Fibroblast of skin of left quadriceps (primary cell): ENCODE data around the gene BCLAF3.

Source experiments
- DNase-seq, 2 experiments: peaks; one replicate each; pipeline ENCODE4 v3.0.0-alpha.2; 2013; ENCODE audit warnings: low read depth in 2 of 2

BCLAF3 gene

DNA sequence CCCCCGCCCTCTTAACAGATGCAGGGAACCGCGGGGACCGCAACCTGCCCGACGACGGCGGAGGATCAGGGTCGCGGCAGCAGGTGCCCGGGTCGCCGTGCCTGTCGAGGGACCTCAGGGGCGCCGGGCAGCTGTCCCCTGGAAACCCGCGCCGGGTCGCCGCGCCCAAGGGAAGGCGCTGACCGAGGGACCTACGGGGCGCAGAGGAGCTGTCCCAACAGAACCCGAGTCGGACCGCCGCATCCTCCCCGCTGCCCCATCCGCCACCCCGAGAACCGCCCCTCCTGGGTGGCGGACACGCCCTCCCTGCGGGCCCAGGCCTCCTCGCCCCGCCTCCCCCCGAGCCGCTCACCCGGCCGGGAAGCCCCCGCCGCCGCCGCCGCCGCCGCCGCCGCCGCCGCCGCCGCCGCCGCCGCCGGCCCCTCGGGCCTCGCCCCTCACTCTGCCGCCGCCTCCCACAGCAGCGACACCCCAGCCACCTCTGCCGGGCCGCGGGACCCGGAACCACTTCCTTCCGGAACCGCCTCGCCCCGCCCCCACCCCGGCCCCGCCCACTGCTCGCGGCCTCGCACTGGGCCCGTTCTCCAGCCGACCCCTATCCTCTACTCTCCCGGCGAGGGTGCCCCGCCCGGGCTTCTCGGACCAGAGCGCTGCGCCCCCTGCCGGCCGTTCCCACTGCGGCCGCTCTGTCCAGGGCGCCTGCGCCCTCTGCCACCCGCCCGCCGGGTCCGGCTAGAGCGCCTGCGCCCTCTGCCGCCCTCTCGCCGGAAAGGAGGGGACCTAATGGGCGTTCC is at the start of gene BCLAF3:
BCLAF3 (minus strand) TSS at position 506 of the 794 bp plus-strand sequence. CDS start 20,797 bp downstream, outside the sequence.
- DNase-seq, result peak; percentile 68 to 74

DNA sequence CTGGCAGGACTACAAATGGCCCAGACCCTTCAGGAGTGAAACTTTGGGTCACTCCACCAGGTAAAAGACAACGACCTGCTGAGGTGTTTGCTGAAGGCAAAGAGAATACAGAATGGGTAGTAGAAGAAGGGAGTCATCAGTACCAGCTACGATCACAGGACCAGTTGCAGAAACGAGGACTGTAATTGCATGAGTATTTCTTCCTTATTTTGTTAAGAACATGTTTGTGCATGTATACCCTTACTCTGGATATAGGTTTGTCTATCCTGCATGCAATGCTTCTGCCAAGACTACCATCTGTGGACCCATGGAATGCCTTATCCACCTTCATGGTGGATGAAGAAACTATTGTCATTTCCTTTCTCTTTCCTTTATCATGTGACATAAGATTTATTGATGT is 48.1 kb upstream of the BCLAF3 start:
- DNase-seq, result no peak

DNA sequence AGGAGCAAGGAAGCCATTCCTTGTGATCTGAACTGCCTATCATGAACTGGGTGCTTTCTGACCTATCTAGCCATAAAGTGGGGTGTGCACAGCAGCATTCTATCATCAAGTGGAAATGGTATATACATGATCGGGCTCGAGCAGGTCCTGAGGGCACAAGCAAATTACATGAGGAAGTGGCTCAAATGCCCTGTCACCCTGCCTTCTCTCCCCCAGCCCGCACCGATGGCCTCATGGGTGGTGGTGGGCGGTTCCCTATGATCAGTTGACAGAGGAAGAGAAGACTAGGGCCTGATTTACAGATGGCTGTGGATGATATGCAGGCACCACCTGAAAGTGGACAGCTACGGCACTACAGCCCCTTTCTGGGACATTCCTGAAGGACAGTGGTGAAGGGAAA is 46.3 kb upstream of the BCLAF3 start:
- no peak for DNase-seq

DNA sequence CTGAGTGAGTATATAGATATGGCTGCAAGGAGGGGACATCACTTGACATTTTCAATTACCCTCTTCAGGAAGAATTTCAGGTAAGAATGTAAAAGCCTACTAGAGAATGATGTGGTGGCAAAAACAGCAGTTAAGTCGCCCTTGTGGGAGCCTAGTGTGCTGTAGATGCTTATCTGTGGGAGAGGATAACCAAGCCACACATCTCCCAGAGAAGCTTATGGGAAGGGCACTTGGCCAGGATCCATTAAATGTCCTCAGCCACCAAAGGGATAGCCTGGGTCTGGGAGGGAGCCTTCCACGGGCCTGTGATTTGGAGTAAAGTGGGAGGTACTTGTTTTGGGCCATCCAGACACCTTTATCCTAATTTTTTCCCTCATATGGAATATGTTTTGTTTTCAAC is 41.3 kb upstream of the BCLAF3 start:
- no peak for DNase-seq

DNA sequence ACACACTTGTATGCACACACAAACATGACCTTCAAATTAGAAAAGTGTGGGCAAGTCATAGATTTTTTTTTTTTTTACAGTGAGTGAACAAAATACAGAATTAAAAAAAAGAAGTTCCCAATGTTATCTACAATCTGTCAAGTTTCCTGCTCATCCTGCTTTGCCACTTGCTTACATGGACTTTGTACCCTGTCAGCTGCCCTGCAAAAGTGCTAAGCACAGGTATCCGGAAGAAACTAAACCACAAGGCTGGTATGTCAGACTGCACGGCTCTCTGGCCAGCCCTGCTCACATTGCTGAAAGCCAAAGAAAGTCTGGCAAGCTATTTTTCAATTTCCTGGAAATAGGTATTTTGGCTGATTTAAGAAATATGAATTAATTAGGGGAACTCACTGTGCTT is 38.9 kb upstream of the BCLAF3 start:
- DNase-seq, result no peak

DNA sequence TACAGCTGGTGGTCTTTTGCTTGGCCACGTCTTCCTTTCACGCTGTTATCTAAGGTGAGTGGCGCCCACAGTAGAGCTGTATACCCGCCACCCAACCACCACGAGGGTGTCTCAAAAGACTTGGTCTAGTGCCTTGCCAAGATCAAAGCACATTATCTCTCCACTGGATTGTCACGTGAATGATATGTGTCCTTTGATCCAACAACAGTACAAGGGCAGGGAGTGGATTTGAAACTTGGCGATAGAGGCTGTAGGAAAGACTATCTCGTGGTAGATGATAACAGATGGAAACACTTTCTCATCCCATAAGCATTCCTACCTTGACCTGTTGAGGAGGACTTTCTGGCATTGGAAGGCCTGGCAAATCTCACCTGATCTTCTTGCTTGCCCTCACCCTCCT is 37.7 kb upstream of the BCLAF3 start:
- DNase-seq, result no peak

DNA sequence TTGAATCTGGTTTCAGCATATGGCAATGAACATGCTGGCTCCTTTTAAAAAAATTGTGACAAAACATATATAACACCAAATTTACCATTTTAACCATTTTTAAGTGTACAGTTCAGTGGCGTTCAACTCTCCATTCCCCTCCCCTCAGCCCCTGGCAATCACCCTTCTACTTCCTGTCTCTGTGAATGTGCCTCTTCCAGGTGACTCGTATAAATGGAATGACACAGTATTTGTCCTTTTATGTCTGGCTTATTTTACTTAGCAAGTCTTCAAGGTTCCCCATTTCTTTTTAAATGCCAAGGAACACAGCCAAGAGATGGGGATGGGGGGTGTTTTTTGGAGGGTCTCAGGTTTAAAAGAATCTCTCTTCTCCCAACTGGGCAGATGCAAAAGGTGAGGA is 35.4 kb upstream of the BCLAF3 start:
- DNase-seq, result peak; percentile 36 to 45

DNA sequence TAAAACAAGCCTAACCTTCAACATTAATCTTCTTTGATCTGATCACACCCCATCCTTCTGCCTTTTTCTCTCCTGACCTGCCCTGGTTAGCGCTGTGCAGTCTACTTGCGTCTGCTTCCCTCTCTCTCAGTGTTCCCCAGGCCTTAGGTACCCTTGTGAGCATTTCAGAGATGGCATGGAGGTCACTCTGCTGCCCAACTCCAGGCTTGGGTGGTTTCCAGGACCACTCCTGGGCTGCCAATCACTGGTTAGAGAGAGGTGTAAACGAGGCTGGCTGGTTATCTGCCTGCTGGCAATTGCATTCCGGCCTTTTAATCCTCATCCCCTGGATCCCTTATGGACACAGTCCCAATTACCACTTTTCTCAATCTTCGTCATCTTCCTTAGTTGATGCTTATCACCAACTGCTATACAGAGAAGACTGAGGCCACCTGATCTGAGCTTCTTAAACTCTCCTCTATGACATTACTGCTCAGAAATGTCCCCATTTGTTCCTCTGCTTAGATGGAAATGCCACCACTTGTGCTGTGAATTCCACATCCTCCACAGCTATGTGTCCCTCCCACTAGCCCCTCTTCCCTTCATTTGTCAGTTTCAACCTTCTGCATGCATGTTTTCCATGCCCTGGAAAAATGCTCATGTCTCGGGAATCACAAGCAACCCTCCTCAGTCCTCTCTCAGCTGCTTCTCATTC is 29.0 kb upstream of the BCLAF3 start:
- no peak for DNase-seq

DNA sequence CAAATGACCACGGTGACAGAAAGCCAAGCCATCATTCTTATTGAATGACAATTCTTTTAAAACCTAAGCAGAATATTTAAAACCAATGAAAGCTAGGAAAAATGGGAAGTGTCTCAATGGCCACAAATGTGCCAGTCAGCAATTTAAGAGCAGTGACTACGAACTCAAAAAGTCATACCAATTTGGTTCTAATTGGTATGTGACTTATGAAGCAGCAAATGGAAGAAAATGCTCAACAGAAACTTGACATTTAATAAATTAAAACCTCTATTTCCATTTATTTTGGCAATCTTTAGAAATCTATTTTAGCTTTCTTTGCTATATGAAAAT is 25.7 kb upstream of the BCLAF3 start:
- DNase-seq, result no peak

DNA sequence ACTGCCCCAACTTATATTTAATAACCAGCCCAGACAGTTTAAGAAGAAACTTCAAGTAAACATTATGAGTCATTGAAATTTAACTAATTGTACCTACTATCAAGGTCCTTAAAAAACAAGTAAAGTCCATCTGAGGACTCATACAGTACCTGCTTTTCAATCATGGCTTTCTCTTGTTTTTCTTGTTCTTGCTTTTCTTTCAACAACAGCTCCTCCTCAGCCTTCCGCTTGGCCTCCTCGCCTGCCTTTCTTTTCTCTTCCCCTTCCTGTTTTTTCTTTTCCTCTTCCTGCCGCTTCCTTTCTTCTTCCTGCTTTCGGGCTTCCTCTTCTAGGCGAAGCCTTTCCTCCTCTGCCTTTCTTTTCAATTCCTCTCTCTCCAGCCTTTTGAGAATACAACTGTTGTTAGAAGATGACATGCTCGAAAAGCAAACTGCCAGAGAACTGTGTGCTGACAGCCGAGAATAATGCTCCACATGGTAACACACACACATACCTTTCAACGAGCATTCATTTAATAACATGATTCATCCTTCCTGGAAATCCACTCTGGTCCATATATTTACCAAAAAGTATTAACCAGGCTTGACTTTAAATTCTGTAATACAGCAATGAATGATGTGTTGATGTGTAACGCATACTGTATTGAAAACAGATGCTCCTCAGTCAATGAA is 25.2 kb upstream of the BCLAF3 start:
- DNase-seq, result peak; percentile 85 to 86

DNA sequence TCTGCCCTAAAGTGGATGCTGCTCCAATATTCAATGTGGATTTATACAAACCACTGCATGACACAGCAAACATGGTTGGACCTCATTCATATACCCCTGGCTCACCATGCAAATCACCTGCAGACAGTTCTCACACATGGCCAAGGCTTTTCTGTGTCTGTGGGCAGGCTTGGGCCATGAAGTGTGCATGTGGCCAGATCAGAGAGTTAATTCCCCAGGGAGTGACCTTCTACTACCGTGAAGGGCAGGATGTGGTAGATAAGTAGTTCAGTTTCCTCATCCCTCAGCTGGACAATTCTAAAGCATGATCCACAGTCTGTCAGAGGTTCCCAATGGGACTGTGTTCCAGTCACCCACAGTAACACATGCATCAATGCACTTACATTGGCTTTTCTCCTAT is 24.6 kb upstream of the BCLAF3 start:
- no peak for DNase-seq

DNA sequence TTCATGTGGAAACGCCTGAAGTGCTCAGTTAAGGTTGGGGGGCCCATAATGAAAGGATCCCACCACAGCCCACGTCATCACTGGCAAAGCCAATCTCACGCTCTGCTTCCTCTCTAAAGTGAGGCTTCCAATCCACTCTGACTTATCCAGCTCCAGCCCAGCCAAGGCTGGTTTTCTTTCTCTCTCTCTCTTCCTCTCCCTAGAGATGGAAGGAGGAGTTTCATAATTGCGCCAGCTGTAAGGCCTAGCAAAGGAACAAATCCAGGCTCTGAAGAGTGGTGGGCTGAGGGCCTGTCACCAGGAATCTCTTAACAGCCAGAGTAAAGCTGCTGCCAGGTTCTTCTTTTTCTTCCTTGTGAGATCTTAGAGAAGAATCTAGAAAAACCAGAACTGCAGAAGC is 20.7 kb upstream of the BCLAF3 start:
- no peak for DNase-seq

DNA sequence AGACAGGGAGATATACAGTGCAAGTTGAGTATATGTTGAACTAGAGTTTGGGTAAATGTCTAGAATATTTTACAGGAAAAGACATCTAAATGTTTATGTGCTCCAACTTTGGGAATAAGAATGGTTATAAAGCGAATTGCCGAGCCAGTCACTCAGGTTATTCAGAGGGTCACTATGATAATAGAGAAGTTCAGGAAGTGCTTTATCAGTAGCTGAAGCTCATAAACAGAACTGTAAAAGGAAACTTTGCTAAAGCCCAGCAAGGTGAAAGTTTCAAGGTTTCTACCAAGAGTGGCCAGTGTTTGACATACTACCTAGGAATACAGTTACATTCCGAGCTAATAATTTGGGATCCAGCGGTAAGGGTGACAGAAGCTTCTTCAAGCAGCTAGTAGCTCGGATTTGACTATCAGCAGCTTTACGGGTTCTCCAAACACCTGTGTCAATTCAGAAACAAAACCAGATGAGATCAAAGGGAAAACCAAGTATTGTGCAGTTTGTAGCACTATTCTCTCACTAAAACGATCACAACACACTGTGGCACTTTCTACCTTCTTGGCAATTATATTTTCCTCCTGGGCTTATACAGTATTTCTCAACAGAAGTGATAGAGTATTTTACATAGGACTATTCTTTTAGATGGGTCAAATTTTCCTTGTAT is 17.2 kb upstream of the BCLAF3 start:
- DNase-seq, result no peak

DNA sequence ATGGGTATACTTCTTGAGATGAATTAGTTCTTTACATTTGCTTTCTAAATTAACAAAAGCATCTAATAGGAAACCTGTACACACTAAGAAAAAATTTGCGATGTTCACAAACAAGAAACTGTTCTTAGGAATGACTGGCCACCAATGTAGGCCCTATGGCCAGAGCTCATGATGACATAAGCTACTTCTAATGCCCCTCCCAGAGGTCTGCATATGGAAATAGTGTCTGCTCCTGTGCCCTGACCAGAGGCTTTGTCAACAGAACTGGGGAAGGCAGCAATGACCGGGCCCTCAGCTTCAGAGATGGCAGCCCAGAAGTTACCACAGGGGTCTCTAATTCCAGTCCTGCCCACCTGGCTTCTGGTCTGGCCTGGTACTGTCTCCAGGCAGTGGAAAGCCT is 15.0 kb upstream of the BCLAF3 start:
- no peak for DNase-seq

DNA sequence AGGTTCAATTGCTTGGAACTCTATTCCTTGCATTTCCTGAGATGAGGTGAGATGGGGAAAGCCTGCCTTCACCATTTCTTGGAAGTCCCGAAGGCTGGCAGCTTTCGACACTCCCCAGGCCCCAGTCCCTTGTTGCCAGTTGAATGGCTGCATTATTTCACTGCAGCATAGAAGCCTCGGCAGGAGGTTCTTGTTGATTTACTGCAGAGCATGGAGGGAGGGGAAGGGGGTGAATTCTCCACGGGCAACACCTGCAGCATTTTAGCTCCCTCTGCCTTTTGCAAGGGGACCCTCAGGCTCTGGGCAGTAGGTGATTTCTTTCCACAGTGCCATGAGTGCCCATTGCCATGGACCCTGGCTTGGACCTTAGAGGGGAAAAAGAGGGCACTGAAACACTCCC is 10.7 kb upstream of the BCLAF3 start:
- no peak for DNase-seq

DNA sequence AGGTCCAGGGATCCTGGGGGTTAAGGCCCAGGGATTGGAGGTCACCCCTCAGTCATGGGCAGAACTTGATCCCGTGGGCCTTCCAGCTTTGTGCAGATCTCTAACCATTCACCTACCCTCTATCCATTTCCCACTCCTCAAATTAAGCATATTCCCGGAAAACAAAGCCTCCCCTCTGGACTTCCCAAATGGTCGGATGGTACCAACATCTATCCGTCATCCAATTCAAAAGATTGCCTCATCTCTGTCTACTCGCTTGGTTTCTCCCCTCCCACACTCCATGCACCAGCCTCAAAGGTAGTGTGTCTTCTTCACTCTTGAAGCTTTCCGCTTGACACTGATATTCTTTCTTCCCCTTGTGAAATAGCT is 473 bp upstream of the BCLAF3 start:
- DNase-seq, result no peak

DNA sequence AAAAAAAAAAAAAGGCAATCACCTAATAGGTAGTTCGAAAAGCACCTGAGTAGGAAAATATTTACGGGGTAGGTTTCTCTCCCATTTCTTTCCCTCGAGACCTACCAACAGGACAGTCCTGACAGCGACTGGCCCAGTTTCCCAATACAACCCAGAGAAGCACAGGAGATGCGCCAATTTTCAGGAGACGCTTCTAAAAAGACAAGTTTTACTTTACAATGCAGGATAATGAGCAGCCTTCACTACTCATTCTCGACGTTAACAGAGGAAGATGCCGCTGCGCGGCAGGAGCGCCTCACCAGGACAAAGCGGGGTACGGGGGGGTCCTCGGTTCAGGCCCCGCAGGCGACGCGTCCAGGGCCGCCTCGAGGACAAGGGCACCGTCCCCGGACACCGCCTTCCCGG is 708 bp downstream of the BCLAF3 start:
- no peak for DNase-seq

DNA sequence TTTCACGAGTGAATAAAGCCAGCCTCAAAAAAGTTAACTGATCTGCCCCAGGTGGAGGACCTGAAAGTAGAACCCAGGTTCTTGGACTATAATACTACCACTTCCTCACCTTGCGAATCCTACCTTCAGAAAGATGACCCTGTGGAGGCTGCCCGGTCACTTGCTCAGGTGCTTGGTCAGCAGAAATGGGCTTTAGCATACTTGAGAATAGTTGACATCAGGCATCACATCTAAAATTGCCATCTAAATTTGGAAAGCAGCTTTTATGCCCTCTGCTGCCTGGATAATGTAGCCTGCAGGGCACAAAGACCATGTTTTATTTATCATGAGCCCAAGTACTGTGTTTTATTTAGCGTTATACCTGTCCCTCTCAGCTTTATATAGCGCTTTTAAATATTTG is 3.0 kb downstream of the BCLAF3 start:
- no peak for DNase-seq

DNA sequence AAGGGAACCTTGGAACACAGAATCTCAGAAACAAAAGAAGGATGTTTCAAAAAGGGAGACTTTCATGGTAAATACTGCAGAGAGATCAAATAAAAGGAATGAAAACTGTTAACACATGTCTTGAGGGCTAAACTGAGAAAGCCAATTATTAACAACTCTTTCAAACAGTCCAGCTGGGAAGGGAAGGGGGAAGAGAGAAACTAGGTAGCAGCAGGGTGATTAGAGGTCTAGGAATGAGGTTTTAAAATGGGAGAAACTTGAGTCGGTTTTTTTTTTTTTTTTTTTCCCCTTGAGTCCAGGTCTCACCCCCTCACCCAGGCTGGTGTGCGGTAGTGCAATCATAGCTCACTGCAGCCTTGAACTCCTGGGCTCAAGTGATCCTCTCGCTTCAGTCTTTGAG is 4.3 kb downstream of the BCLAF3 start:
- no peak for DNase-seq

DNA sequence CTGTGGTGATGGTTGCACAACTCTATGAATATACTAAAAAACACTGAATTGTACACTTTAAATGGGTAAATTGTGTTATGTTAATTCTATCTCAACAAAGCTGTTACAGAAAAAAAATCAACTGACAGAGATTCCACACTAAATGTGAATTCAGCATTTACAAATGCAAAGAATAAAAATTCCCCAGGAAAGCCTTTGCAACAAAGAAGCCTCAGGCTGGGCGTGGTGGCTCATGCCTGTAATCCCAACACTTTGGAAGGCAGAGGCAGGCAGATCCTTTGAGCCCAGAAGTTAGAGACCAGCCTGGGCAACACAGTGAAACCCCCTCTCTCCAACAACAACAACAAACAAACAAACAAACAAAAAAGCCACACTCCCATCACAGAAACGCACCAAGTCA is 8.9 kb downstream of the BCLAF3 start:
- no peak for DNase-seq

DNA sequence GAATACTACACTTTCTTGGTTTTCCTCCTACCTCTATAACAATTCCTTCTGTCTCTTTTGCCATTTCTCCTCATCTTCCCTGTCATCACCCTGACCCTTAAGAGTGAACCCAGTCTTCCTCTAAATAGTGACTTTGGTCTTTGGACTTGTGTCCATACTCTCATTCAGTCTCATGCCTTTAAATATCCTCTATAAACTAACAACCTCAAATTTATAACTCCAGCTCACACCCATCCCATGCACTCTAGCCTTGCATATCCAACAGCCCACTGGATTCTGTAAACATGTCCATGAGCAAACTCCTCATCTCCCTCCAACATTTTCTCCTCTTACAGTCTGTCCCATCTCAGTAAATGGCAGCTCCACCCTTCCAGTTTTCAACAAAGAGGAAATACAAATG is 15.0 kb downstream of the BCLAF3 start:
- no peak for DNase-seq

DNA sequence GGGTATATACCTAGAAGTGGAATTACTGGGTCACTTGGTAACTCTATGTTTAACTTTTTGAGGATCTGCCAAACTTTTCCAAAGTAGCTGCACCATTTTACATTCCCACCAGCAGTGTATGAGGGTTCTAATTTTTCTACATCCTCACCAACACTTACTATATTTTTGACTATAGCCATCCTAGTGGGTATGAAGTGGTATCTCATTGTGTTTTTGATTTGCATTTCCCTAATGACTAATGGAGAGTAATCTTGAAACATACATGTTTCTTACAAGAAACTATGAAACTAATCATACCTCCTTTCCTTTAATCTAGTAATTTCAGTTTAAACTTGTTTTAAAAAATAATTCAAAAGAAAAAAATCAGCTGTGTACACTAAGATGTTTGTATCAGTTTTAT is 17.9 kb downstream of the BCLAF3 start:
- no peak for DNase-seq

DNA sequence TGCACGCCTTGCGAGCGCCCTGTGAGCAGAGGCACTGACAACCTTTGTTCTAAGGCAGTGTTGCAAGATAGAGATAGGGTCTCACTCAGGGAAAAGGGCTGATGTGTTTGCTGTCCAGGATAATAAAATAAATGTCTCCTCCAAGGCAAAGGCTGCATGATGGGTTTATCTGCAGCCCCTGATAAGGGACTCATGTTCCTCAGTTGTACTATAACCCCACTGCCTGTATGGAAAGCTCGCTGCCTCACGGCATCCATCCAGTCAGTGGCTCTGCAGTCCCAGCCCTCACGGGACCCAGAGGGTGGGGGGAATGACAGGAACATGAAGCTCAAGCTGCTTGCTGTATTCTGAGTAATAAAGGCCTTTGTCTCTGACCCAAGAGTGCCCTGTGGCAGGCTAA is 22.6 kb downstream of the BCLAF3 start:
- DNase-seq, result no peak
